Neural cell (in vitro differentiated cells): ENCODE results near the gene ESRRB.

Source experiments
- CTCF ChIP-seq: fragments of 450-650 bp; IDR thresholded peaks from 2 replicates; pipeline ENCODE4 v1.5.1; 2014; ENCODE audit warnings: antibody characterized with exemption, mild to moderate bottlenecking, moderate library complexity; ENCODE audit not compliant: poor library complexity, severe bottlenecking
- RAD21 ChIP-seq: fragments of 450-650 bp; conservative IDR thresholded peaks from 2 replicates; pipeline ENCODE4 v1.6.1; 2014; ENCODE audit warnings: antibody characterized with exemption, mild to moderate bottlenecking, moderate library complexity

DNA sequence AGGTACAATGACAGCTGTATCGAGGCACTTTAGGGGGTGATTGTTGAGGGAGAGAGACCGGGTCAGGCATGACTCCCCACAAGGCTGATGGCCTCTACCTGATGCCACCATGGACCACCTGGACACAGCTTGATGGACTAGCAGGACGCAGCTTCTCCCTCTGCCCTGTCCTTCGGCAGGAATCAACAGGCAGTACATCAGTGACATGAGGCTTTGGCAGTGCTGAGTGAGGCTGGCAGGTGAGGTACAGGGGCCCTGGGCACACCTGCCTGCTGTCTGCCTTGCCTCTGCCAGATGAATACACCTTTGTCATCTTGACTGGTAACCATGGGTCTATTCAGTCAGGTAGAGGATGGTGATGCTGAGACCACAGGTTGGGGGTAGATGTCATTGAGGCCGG is 25.3 kb upstream of the ESRRB start:
- no peak for TF ChIP-seq CTCF
- TF ChIP-seq RAD21 = no peak
